ENCODE results near the gene LRRC61. TPM values are rescaled to one million over a fixed set of nuclear protein-coding genes. Genes with fewer than 3 reads are reported as not detected.

Gene LRRC61
- polyA plus RNA-seq, 1 of the 3 experiments (the other 2 are of a cell fraction) = 0.99 TPM

DNA sequence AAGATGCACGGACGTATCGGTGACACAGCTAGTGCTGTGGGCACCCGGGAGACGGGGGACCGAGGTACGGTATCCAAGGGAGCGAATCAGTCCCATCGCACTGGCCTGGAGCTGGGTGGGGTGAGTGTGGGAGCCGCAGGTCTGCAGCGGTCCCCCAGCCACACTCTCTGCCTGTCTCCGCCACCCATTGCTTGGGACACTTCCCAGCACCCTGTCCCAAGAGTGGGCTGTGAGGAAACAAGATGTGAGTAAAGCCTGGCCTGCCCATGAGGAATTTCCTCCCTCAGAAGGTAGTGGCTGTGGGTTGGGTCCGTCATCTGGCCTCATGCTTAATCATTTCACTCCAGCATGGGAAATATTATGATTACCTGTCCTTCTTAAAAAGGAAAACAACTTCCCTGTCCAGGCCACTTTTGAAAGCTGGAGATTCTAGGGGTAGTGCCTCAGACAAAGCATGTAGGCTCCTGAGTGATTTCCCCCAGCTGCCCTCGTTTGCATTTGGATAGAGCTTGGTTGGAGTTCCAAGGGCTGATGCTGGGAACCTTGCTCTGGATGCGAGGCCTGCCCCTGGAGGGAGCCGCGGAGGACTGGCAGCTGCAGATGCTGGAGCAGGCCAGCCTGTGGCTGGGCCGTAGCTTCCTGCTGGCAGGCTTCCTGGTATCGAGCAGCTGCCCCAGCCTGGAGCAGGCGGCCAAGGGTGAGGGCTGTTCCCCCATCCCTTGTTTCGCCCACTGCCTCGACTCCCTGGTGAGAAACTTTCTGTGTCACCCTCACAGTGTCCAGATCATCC lies 6.4 kb downstream of the LRRC61 start (continued):
- TF ChIP-seq, protein P1, sequence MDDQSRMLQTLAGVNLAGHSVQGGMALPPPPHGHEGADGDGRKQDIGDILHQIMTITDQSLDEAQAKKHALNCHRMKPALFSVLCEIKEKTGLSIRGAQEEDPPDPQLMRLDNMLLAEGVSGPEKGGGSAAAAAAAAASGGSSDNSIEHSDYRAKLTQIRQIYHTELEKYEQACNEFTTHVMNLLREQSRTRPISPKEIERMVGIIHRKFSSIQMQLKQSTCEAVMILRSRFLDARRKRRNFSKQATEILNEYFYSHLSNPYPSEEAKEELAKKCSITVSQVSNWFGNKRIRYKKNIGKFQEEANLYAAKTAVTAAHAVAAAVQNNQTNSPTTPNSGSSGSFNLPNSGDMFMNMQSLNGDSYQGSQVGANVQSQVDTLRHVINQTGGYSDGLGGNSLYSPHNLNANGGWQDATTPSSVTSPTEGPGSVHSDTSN (IDR thresholded peaks at IDR 0.05) = no peak
- TF ChIP-seq, protein P2, sequence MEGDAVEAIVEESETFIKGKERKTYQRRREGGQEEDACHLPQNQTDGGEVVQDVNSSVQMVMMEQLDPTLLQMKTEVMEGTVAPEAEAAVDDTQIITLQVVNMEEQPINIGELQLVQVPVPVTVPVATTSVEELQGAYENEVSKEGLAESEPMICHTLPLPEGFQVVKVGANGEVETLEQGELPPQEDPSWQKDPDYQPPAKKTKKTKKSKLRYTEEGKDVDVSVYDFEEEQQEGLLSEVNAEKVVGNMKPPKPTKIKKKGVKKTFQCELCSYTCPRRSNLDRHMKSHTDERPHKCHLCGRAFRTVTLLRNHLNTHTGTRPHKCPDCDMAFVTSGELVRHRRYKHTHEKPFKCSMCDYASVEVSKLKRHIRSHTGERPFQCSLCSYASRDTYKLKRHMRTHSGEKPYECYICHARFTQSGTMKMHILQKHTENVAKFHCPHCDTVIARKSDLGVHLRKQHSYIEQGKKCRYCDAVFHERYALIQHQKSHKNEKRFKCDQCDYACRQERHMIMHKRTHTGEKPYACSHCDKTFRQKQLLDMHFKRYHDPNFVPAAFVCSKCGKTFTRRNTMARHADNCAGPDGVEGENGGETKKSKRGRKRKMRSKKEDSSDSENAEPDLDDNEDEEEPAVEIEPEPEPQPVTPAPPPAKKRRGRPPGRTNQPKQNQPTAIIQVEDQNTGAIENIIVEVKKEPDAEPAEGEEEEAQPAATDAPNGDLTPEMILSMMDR (IDR thresholded peaks at IDR 0.05) = no peak
- TF ChIP-seq GABPA (IDR thresholded peaks at IDR 0.05; ENCODE audit: low read depth) (no peak), RCOR1 (IDR thresholded peaks at IDR 0.05; ENCODE audit: low read length) (no peak), TCF12 (IDR thresholded peaks at IDR 0.05) (no peak), POLR2AphosphoS5 (IDR thresholded peaks at IDR 0.05; ENCODE audit: low read depth, low read length) (no peak), EP300 (IDR thresholded peaks at IDR 0.05; ENCODE audit: borderline replicate concordance in 1 of 2, low read depth in 1 of 2, low read length in 1 of 2) (no peak), ELF1 (IDR thresholded peaks at IDR 0.05) (no peak)
- TF ChIP-seq, protein P3, sequence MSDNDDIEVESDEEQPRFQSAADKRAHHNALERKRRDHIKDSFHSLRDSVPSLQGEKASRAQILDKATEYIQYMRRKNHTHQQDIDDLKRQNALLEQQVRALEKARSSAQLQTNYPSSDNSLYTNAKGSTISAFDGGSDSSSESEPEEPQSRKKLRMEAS (IDR thresholded peaks at IDR 0.05; ENCODE audit: low read depth) = no peak

DNA sequence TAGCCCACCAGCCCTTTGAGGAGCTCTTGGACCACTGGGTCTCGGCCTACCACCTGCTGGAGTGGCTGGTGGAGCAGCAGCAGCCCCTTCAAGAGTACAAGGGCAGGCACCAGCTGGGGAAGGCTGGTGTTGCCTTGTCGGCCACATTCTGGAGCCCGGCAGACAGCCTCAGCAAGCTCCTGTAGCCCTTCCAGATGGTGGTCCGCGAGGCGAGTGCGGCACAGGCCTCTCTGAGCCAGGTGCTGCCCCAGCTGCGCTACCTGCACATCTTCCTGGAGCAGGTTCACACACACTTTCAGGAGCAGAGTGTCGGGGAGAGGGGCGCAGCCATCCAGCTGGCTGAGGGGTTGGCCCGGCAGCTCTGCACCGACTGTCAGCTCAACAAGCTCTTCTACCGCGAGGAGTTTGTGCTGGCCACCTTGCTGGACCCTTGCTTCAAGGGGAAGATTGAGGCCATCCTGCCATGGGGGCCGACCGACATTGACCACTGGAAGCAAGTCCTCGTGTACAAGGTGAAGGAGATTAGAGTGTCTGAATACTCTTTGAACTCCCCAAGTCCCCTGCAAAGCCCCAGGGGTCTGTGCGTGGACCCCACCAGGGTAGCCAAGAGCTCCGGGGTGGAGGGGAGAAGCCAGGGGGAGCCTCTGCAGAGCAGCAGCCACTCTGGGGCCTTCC lies 7.2 kb downstream of the LRRC61 start:
- no peaks in the 10 kb centered on the region for H3F3A ChIP-seq (replicated peaks; ENCODE audit: insufficient read depth)
- POLR2A ChIA-PET = no interaction called here
- WGBS (ENCODE audit: low lambda C conversion rate) = 92% methylated on average over 18 of the region's 19 CpGs
- H2AFZ ChIP-seq (ENCODE audit: low read depth) = no peak overlapping the region
- H3K4me1 ChIP-seq (ENCODE audit: control insufficient read depth in 1 of 2, insufficient read depth in 2 of 2, low read depth in 1 of 2, low read length in 1 of 2) = no peaks in the 10 kb centered on the region
- H3K27me3 ChIP-seq (ENCODE audit: insufficient read depth) = no peaks in the 10 kb centered on the region
- no peak overlapping the region for H3K9ac ChIP-seq
- DNase-seq = no peak
- TF ChIP-seq, protein P2 (IDR thresholded peaks at IDR 0.05) = no peak
- TF ChIP-seq, protein P4, sequence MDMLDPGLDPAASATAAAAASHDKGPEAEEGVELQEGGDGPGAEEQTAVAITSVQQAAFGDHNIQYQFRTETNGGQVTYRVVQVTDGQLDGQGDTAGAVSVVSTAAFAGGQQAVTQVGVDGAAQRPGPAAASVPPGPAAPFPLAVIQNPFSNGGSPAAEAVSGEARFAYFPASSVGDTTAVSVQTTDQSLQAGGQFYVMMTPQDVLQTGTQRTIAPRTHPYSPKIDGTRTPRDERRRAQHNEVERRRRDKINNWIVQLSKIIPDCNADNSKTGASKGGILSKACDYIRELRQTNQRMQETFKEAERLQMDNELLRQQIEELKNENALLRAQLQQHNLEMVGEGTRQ (IDR thresholded peaks at IDR 0.05; ENCODE audit: borderline replicate concordance, low read depth, low read length) = no peak
- H3K4me2 ChIP-seq = no peak overlapping the region
- no peaks in the 10 kb centered on the region for H3K36me3 ChIP-seq (replicated peaks in 1 of 2; ENCODE audit: control insufficient read depth in 1 of 2, insufficient read depth in 2 of 2, low read length in 1 of 2)
- CTCF ChIA-PET = no interaction called here
- no peaks in the 10 kb centered on the region for H3K9me3 ChIP-seq
- no peak overlapping the region for H3K4me3 ChIP-seq (ENCODE audit: low read depth in 2 of 2, low read length in 1 of 2)
- H3K79me2 ChIP-seq (ENCODE audit: insufficient read depth) = no peaks in the 10 kb centered on the region
- no peaks in the 10 kb centered on the region for H4K20me1 ChIP-seq (ENCODE audit: insufficient read depth)
- no peaks in the 10 kb centered on the region for H3K9me2 ChIP-seq
- no peak overlapping the region for H3K27ac ChIP-seq (ENCODE audit: low read depth in 2 of 2, low read length in 1 of 2)
